ENCODE data around the gene KIF21A. TPM values are rescaled to one million over a fixed set of nuclear protein-coding genes. Genes with fewer than 3 reads are reported as not detected.

The KIF21A gene
- total and polyA plus RNA-seq, 12 donors: 11.4 to 71.8 (median 49.9) TPM

- Histone ChIP-seq H3K4me1 (peaks cover 0 to 7% (median 0%) of the 10 kb centered on the region in 9 donors), H3K27ac (no peak overlapping the region), H3K9me3 (no peaks in the 10 kb centered on the region), H3K36me3 (peaks cover 0 to 19% (median 0%) of the 10 kb centered on the region in 9 donors), H3K27me3 (no peaks in the 10 kb centered on the region), H3K4me3 (no peak overlapping the region)
- no peak for DNase-seq
- intact Hi-C loops (cut with DNase I): loop anchor here in 1 of 10 donors (10.0 kb wide), 1 partner anchor 266 kb away; the partner anchor contains the start of gene ABCD2
- ATAC-seq: no peak
- WGBS, 2 donors: 80 to 85% methylated on average over 3 of the region's 3 CpGs
- no peak for TF ChIP-seq CTCF (IDR thresholded peaks at IDR 0.05)
Observed at GRCh38 chr12:39348941-39349626, 93.8 kb downstream of the KIF21A start.

- WGBS, 2 donors: 73 to 81% methylated on average over 1 of the region's 1 CpG
- TF ChIP-seq CTCF (IDR thresholded peaks at IDR 0.05): no peak
- Histone ChIP-seq H3K27me3 (no peaks in the 10 kb centered on the region), H3K36me3 (peaks cover 0 to 19% (median 0%) of the 10 kb centered on the region in 9 donors), H3K9me3 (no peaks in the 10 kb centered on the region), H3K4me3 (no peak overlapping the region), H3K4me1 (peaks cover 0 to 7% (median 0%) of the 10 kb centered on the region in 9 donors), H3K27ac (no peak overlapping the region)
- intact Hi-C loops (cut with DNase I): loop anchor here in 1 of 10 donors (10.0 kb wide), 1 partner anchor 266 kb away; the partner anchor contains the start of gene ABCD2
- ATAC-seq (peak in 1 of 8 donors; percentile 44), DNase-seq (no peak)
Observed at GRCh38 chr12:39348523-39348922, 94.4 kb downstream of the KIF21A start.

GRCh38 chr12:39344926-39345325 is 98.0 kb downstream of the KIF21A start:
- no peak overlapping the region for H3K27ac ChIP-seq
- peaks cover 0 to 18% (median 0%) of the 10 kb centered on the region in 9 donors for H3K36me3 ChIP-seq
- H3K4me1 ChIP-seq: peaks cover 0 to 7% (median 0%) of the 10 kb centered on the region in 9 donors
- H3K9me3 ChIP-seq: no peaks in the 10 kb centered on the region
- H3K4me3 ChIP-seq: no peak overlapping the region
- no peak for ATAC-seq
- intact Hi-C loops (cut with DNase I): loop anchor here in 1 of 10 donors (10.0 kb wide), 1 partner anchor 270 kb away; the partner anchor contains the start of gene ABCD2
- DNase-seq: no peak
- no peak for TF ChIP-seq CTCF (IDR thresholded peaks at IDR 0.05)
- WGBS, 2 donors: 72 to 74% methylated on average over 2 of the region's 2 CpGs
- no peaks in the 10 kb centered on the region for H3K27me3 ChIP-seq

GRCh38 chr12:39343665-39344064 is 99.3 kb downstream of the KIF21A start:
- H3K4me1 ChIP-seq: peaks cover 0 to 7% (median 0%) of the 10 kb centered on the region in 9 donors
- no peak overlapping the region for H3K27ac ChIP-seq
- ATAC-seq: no peak
- no peak overlapping the region for H3K4me3 ChIP-seq
- DNase-seq: no peak
- intact Hi-C loops (cut with DNase I): loop anchor here in 1 of 10 donors (10.0 kb wide), 1 partner anchor 271 kb away; the partner anchor contains the start of gene ABCD2
- WGBS, 2 donors: 91 to 94% methylated on average over 4 of the region's 4 CpGs
- no peaks in the 10 kb centered on the region for H3K9me3 ChIP-seq
- H3K27me3 ChIP-seq: no peaks in the 10 kb centered on the region
- peaks cover 0 to 31% (median 0%) of the 10 kb centered on the region in 9 donors for H3K36me3 ChIP-seq
- no peak for TF ChIP-seq CTCF (IDR thresholded peaks at IDR 0.05)
